Osteoblast (primary cell): ENCODE measurements around the gene UGT2B10. TPM values are rescaled to one million over a fixed set of nuclear protein-coding genes. Genes with fewer than 3 reads are reported as not detected.

Experiments
- DNase-seq: peaks from one replicate; pipeline ENCODE4 v3.0.0; 2011; ENCODE audit warnings: low spot score, mixed read lengths; ENCODE audit not compliant: insufficient read length; ENCODE audit errors: missing footprints
- H2AFZ ChIP-seq: 2 replicates; pipeline ENCODE4 v1.6.0; 2011; ENCODE audit warnings: mild to moderate bottlenecking, low read length
- H3K27ac ChIP-seq: 2 replicates; pipeline ENCODE4 v1.5.1; 2011; ENCODE audit warnings: mild to moderate bottlenecking, low read depth, low read length, moderate library complexity
- H3K27me3 ChIP-seq: 2 replicates; pipeline ENCODE4 v1.6.0; 2012; ENCODE audit warnings: mild to moderate bottlenecking, control low read depth, inconsistent platforms, low read length, moderate library complexity; ENCODE audit not compliant: insufficient read depth
- H3K36me3 ChIP-seq: 2 replicates; pipeline ENCODE4 v1.5.1; 2011; ENCODE audit warnings: mild to moderate bottlenecking, low read length, control low read depth, moderate library complexity; ENCODE audit not compliant: insufficient read depth
- H3K4me1 ChIP-seq: 2 replicates; pipeline ENCODE4 v1.5.1; 2011; ENCODE audit warnings: mild to moderate bottlenecking, low read length, control low read depth, moderate library complexity; ENCODE audit not compliant: insufficient read depth
- H3K4me2 ChIP-seq: 2 replicates; pipeline ENCODE4 v1.6.0; 2011; ENCODE audit warnings: mild to moderate bottlenecking, low read length; ENCODE audit not compliant: insufficient read depth
- H3K4me3 ChIP-seq: fragments of 200-600 bp; sonication (generic); 3 replicates; pipeline ENCODE4 v1.5.1; 2012; ENCODE audit warnings: mild to moderate bottlenecking, low read length, inconsistent platforms; ENCODE audit not compliant: insufficient read depth
- H3K79me2 ChIP-seq: 2 replicates; pipeline ENCODE4 v1.6.0; 2012; ENCODE audit warnings: mild to moderate bottlenecking, low read length, control low read depth, inconsistent platforms; ENCODE audit not compliant: insufficient read depth
- H3K9me3 ChIP-seq: 2 replicates; pipeline ENCODE4 v1.5.1; 2011; ENCODE audit warnings: low read depth, low read length, control low read depth
- H4K20me1 ChIP-seq: 2 replicates; pipeline ENCODE4 v1.6.0; 2012; ENCODE audit warnings: mild to moderate bottlenecking, low read length, control low read depth; ENCODE audit not compliant: insufficient read depth
- CTCF ChIP-seq: IDR thresholded peaks from 2 replicates; pipeline ENCODE4 v1.5.1; 2011; ENCODE audit warnings: mild to moderate bottlenecking, low read depth, low read length, moderate library complexity; ENCODE audit errors: extremely low read depth
- total RNA-seq: library from RNA; depleted of rRNA; stranded (reverse); fragments of >200 nt; gene quantifications from 2 replicates; pipeline ENCODE4 v1.2.3, GENCODE V29; 2012

The UGT2B10 gene
- total RNA-seq, 1 donor: not detected

GRCh38 chr4:68797048-68797447 lies 18.7 kb upstream of the UGT2B10 start:
- Histone ChIP-seq H3K27ac (no peak overlapping the region), H4K20me1 (no peaks in the 10 kb centered on the region), H2AFZ (no peak overlapping the region), H3K4me3 (no peak overlapping the region), H3K9me3 (no peaks in the 10 kb centered on the region), H3K4me2 (no peak overlapping the region), H3K4me1 (no peaks in the 10 kb centered on the region), H3K79me2 (no peaks in the 10 kb centered on the region), H3K27me3 (no peaks in the 10 kb centered on the region), H3K36me3 (no peaks in the 10 kb centered on the region)
- DNase-seq: no peak
- no peak for TF ChIP-seq CTCF

- Histone ChIP-seq H3K4me2 (no peak overlapping the region), H3K27ac (no peak overlapping the region), H3K4me3 (no peak overlapping the region), H3K9me3 (no peaks in the 10 kb centered on the region), H3K79me2 (no peaks in the 10 kb centered on the region), H3K4me1 (no peaks in the 10 kb centered on the region), H3K27me3 (no peaks in the 10 kb centered on the region), H2AFZ (no peak overlapping the region), H4K20me1 (no peaks in the 10 kb centered on the region), H3K36me3 (no peaks in the 10 kb centered on the region)
- no peak for DNase-seq
- no peak for TF ChIP-seq CTCF
Observed at GRCh38 chr4:68797618-68798017, 18.2 kb upstream of the UGT2B10 start.

- no peaks in the 10 kb centered on the region for H3K79me2 ChIP-seq
- no peak overlapping the region for H3K4me2 ChIP-seq
- TF ChIP-seq CTCF: no peak
- DNase-seq: no peak
- H3K27me3 ChIP-seq: no peaks in the 10 kb centered on the region
- H3K4me1 ChIP-seq: no peaks in the 10 kb centered on the region
- no peak overlapping the region for H3K4me3 ChIP-seq
- no peak overlapping the region for H2AFZ ChIP-seq
- H3K36me3 ChIP-seq: no peaks in the 10 kb centered on the region
- no peaks in the 10 kb centered on the region for H4K20me1 ChIP-seq
- no peak overlapping the region for H3K27ac ChIP-seq
- no peaks in the 10 kb centered on the region for H3K9me3 ChIP-seq
Observed at GRCh38 chr4:68803013-68803412, 12.8 kb upstream of the UGT2B10 start.

GRCh38 chr4:68808060-68808459 lies 7.7 kb upstream of the UGT2B10 start:
- no peaks in the 10 kb centered on the region for H4K20me1 ChIP-seq
- DNase-seq: no peak
- no peak overlapping the region for H3K27ac ChIP-seq
- H3K79me2 ChIP-seq: no peaks in the 10 kb centered on the region
- no peak for TF ChIP-seq CTCF
- no peak overlapping the region for H2AFZ ChIP-seq
- no peaks in the 10 kb centered on the region for H3K27me3 ChIP-seq
- H3K36me3 ChIP-seq: no peaks in the 10 kb centered on the region
- no peaks in the 10 kb centered on the region for H3K4me1 ChIP-seq
- H3K4me2 ChIP-seq: no peak overlapping the region
- no peak overlapping the region for H3K4me3 ChIP-seq
- no peaks in the 10 kb centered on the region for H3K9me3 ChIP-seq
